DOHH2 (cell line): ENCODE results near the gene TMEM94.

Experiments
- H3F3A ChIP-seq: fragments of 200-600 bp; sonication (generic), shearing (Covaris generic); 2 replicates; pipeline ENCODE4 v1.6.0; 2016; ENCODE audit warnings: antibody characterized with exemption, mild to moderate bottlenecking; ENCODE audit not compliant: control insufficient read depth, insufficient read depth
- H3K27ac ChIP-seq: fragments of 200-600 bp; sonication (generic); 2 replicates; pipeline ENCODE4 v1.5.1; 2014; ENCODE audit warnings: low read depth, mild to moderate bottlenecking, low read length, moderate library complexity
- H3K27me3 ChIP-seq: fragments of 200-600 bp; sonication (generic); 2 replicates; pipeline ENCODE4 v1.6.1; 2014; ENCODE audit warnings: mild to moderate bottlenecking, low read length, mixed read lengths; ENCODE audit not compliant: control insufficient read depth
- H3K36me3 ChIP-seq: fragments of 200-600 bp; sonication (generic); 2 replicates; pipeline ENCODE4 v1.6.1; 2014; ENCODE audit warnings: mild to moderate bottlenecking, low read length, moderate library complexity, mixed read lengths; ENCODE audit not compliant: control insufficient read depth
- H3K4me1 ChIP-seq: fragments of 200-600 bp; sonication (generic); 2 replicates; pipeline ENCODE4 v1.6.1; 2014; ENCODE audit warnings: mild to moderate bottlenecking, low read length, mixed read lengths; ENCODE audit not compliant: control insufficient read depth
- H3K4me2 ChIP-seq: fragments of 200-600 bp; sonication (generic); 2 replicates; pipeline ENCODE4 v1.6.0; 2014; ENCODE audit warnings: mild to moderate bottlenecking, low read length, moderate library complexity
- H3K4me3 ChIP-seq: fragments of 200-600 bp; sonication (generic); 2 replicates; pipeline ENCODE4 v1.5.1; 2014; ENCODE audit warnings: mild to moderate bottlenecking, low read length, mixed read lengths
- H3K79me2 ChIP-seq: fragments of 200-600 bp; sonication (generic); 2 replicates; pipeline ENCODE4 v1.6.1; 2014; ENCODE audit warnings: mild to moderate bottlenecking, low read length, mixed read lengths; ENCODE audit not compliant: control insufficient read depth
- H3K9me2 ChIP-seq: fragments of 200-600 bp; sonication (generic); replicated peaks from 2 replicates; pipeline ENCODE4 v1.6.1; 2014; ENCODE audit warnings: mild to moderate bottlenecking, low read length, mixed read lengths; ENCODE audit not compliant: control insufficient read depth
- H3K9me3 ChIP-seq: fragments of 200-600 bp; sonication (generic); 2 replicates; pipeline ENCODE4 v1.6.1; 2014; ENCODE audit warnings: antibody characterized with exemption, low read length, mixed read lengths; ENCODE audit not compliant: control insufficient read depth, insufficient read depth
- H4K20me1 ChIP-seq: fragments of 200-600 bp; sonication (generic); 2 replicates; pipeline ENCODE4 v1.6.0; 2014; ENCODE audit warnings: low read depth, mild to moderate bottlenecking, antibody characterized with exemption, low read length, moderate library complexity; ENCODE audit not compliant: control insufficient read depth, insufficient read depth
- CTCF ChIP-seq: fragments of 200-600 bp; sonication (generic); IDR thresholded peaks from one replicate; pipeline ENCODE4 v1.5.1; 2014; ENCODE audit warnings: antibody characterized with exemption, mild to moderate bottlenecking, low read depth, low read length; ENCODE audit not compliant: poor library complexity, severe bottlenecking
- EZH2phosphoT487 ChIP-seq: fragments of 200-600 bp; sonication (generic); IDR thresholded peaks from 2 replicates; pipeline ENCODE4 v1.6.1; 2017; ENCODE audit warnings: borderline replicate concordance, mild to moderate bottlenecking, antibody characterized with exemption, low read length, moderate library complexity, mixed read lengths

TMEM94 gene

DNA sequence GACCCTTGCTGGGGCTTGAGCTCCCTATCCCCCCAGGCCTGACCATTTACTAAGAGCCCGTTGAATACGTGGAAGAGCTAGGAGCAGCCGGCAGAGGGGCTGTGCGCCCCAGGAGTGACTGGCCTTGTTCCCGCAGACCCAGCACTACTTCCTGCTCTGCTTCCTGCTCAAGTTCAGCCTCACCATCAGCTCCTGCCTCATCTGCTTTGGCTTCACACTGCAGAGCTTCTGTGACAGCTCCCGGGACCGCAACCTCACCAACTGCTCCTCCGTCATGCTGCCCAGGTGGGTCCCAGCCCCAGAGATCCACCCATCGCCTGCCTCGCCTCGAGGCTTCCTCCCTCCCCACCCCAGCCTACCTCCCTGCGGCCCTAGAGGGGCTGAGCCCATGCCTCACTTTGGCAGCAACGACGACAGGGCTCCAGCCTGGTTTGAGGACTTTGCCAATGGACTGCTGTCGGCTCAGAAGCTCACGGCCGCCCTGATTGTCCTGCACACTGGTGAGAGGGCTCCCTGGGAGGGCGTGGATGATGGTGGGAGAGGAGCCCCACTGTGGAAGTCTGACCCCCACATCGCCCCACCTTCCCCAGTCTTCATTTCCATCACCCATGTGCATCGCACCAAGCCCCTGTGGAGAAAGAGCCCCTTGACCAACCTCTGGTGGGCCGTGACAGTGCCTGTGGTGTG lies 41.7 kb downstream of the TMEM94 start:
- no peaks in the 10 kb centered on the region for H3K4me1 ChIP-seq
- H3F3A ChIP-seq = no peaks in the 10 kb centered on the region
- peaks cover 6% of the 10 kb centered on the region; the same call in 1 of the 2 replicates for H3K36me3 ChIP-seq
- no peaks in the 10 kb centered on the region for H3K79me2 ChIP-seq
- TF ChIP-seq CTCF (no peak), EZH2phosphoT487 (no peak)
- H3K9me2 ChIP-seq = no peaks in the 10 kb centered on the region
- H3K9me3 ChIP-seq = no peaks in the 10 kb centered on the region
- no peaks in the 10 kb centered on the region for H4K20me1 ChIP-seq
- no peak overlapping the region for H3K4me3 ChIP-seq
- H3K27ac ChIP-seq = no peak overlapping the region
- no peaks in the 10 kb centered on the region for H3K27me3 ChIP-seq
- H3K4me2 ChIP-seq = no peak overlapping the region

- no peak overlapping the region for H3K27ac ChIP-seq
- H3K4me2 ChIP-seq = no peak overlapping the region
- no peak for TF ChIP-seq CTCF
- no peak for TF ChIP-seq EZH2phosphoT487
- H3K79me2 ChIP-seq = no peaks in the 10 kb centered on the region
- peaks cover 3% of the 10 kb centered on the region; the same call in 1 of the 2 replicates for H3K36me3 ChIP-seq
- H3F3A ChIP-seq = no peaks in the 10 kb centered on the region
- no peaks in the 10 kb centered on the region for H3K9me2 ChIP-seq
- no peak overlapping the region for H3K4me3 ChIP-seq
- no peaks in the 10 kb centered on the region for H3K4me1 ChIP-seq
- H4K20me1 ChIP-seq = no peaks in the 10 kb centered on the region
- H3K9me3 ChIP-seq = no peaks in the 10 kb centered on the region
- H3K27me3 ChIP-seq = no peaks in the 10 kb centered on the region
Observed at GRCh38 chr17:75498726-75499213, 42.3 kb downstream of the TMEM94 start.

GRCh38 chr17:75499313-75500022 lies 43.0 kb downstream of the TMEM94 start:
- no peaks in the 10 kb centered on the region for H3F3A ChIP-seq
- H3K4me3 ChIP-seq = no peak overlapping the region
- no peak overlapping the region for H3K4me2 ChIP-seq
- H3K9me3 ChIP-seq = no peaks in the 10 kb centered on the region
- peaks cover 3% of the 10 kb centered on the region; the same call in 1 of the 2 replicates for H3K36me3 ChIP-seq
- no peaks in the 10 kb centered on the region for H3K4me1 ChIP-seq
- no peaks in the 10 kb centered on the region for H4K20me1 ChIP-seq
- no peak for TF ChIP-seq EZH2phosphoT487
- TF ChIP-seq CTCF = no peak
- H3K9me2 ChIP-seq = no peaks in the 10 kb centered on the region
- H3K79me2 ChIP-seq = no peaks in the 10 kb centered on the region
- no peak overlapping the region for H3K27ac ChIP-seq
- H3K27me3 ChIP-seq = no peaks in the 10 kb centered on the region
